ENCODE results near the gene TNK2.
"Not testable (repeated sequence)": the region's sequence is repeated elsewhere in the genome, so short reads cannot be mapped to it uniquely, and the experiment has no call there.

TNK2 gene

GRCh38 chr3:195918176-195918575 is 9.8 kb upstream of the TNK2 start:
- in situ Hi-C loops (cut with HindIII; ENCODE audit: low sequenced_read_pairs): no loop called here

GRCh38 chr3:195916991-195917390 is 8.6 kb upstream of the TNK2 start:
- in situ Hi-C loops (cut with HindIII; ENCODE audit: low sequenced_read_pairs): no loop called here

- in situ Hi-C loops (cut with HindIII; ENCODE audit: low sequenced_read_pairs): no loop called here
Measured at GRCh38 chr3:195916291-195916690, 7.9 kb upstream of the TNK2 start.

- in situ Hi-C loops (cut with HindIII; ENCODE audit: low sequenced_read_pairs): no loop called here
Measured at GRCh38 chr3:195914648-195915473, 6.5 kb upstream of the TNK2 start.

- in situ Hi-C loops (cut with HindIII; ENCODE audit: low sequenced_read_pairs): not testable (repeated sequence)
Measured at GRCh38 chr3:195914146-195914545, 5.8 kb upstream of the TNK2 start.

DNA sequence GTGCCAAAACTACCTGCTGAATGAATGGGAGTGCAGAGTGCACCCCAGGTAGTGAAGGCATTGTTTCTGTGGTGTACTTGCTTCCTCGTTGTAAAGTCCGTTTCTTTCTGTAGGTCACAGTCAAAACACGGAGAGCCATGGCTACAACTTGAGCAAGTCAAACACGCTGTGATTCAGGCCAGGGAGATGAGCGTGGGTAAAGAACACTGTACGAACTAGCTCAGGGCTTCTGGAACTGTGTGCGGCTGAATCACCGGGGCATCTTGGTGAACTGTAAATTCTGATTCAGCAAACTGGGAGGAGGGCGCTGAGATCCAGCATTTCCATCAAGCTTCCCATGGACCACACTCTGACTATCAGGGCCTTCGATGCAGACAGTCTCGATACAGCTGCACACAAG is 5.0 kb upstream of the TNK2 start:
- in situ Hi-C loops (cut with HindIII; ENCODE audit: low sequenced_read_pairs): no loop called here

GRCh38 chr3:195911946-195912270 is 3.6 kb upstream of the TNK2 start:
- in situ Hi-C loops (cut with HindIII; ENCODE audit: low sequenced_read_pairs): no loop called here

GRCh38 chr3:195911041-195911945 is 2.9 kb upstream of the TNK2 start:
- in situ Hi-C loops (cut with HindIII; ENCODE audit: low sequenced_read_pairs): no loop called here

DNA sequence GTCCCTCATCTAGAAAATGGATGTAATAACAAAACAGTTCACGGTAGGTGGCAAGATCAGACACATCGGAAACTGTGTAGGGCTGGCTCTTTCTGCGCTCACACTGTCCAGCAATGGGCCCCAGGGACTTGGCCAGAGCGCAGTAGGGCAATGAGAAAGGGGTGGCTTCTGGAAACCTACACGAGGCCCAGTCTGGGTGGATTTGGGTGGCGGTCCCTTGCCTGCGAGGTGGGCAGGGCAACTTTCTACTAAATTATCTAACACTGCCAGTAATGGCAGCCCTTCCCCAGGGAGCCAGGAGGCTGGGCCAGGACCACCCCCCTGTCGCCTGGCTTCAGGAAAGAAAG is 2.1 kb upstream of the TNK2 start:
- in situ Hi-C loops (cut with HindIII; ENCODE audit: low sequenced_read_pairs): no loop called here

GRCh38 chr3:195909644-195910498 is 1.5 kb upstream of the TNK2 start:
- in situ Hi-C loops (cut with HindIII; ENCODE audit: low sequenced_read_pairs): no loop called here

GRCh38 chr3:195908694-195909581 is 587 bp upstream of the TNK2 start:
- in situ Hi-C loops (cut with HindIII; ENCODE audit: low sequenced_read_pairs): no loop called here

DNA sequence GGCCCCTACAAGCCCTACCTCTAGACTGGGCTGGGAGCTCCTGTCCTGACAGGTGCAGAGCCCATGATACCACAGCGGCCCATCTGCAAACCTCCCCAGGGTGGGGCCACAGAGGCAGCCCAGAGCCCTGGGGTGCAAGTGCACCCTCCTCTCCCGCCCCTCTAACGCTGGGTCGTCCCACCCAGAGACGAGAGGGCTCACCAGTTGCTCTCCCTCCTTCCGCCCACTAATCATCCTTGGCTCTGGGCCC is 742 bp downstream of the TNK2 start:
- in situ Hi-C loops (cut with HindIII; ENCODE audit: low sequenced_read_pairs): no loop called here

- in situ Hi-C loops (cut with HindIII; ENCODE audit: low sequenced_read_pairs): no loop called here
Measured at GRCh38 chr3:195906865-195907683, 1.3 kb downstream of the TNK2 start.

GRCh38 chr3:195905970-195906864 is 2.1 kb downstream of the TNK2 start:
- in situ Hi-C loops (cut with HindIII; ENCODE audit: low sequenced_read_pairs): no loop called here

- in situ Hi-C loops (cut with HindIII; ENCODE audit: low sequenced_read_pairs): no loop called here
Measured at GRCh38 chr3:195904368-195904767, 4.0 kb downstream of the TNK2 start.

- in situ Hi-C loops (cut with HindIII; ENCODE audit: low sequenced_read_pairs): no loop called here
Measured at GRCh38 chr3:195903950-195904290, 4.4 kb downstream of the TNK2 start.

DNA sequence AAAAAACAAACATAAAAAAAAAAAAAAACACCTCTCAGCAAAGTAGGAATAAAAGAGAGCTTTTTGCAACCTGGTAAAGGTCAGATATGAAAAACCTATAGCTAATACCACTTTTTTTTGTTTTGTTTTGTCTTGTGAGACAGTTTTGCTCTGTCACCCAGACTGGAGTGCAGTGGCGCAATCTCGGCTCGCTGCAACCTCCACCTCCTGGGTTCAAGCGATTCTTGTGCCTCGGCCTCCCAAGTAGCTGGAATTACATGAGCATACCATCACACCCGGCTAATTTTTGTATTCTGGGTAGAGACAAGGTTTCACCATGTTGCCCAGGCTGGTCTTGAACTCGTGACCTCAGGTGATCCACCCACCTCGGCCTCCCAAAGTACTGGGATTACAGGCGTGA is 5.7 kb downstream of the TNK2 start:
- in situ Hi-C loops (cut with HindIII; ENCODE audit: low sequenced_read_pairs): not testable (repeated sequence)

- in situ Hi-C loops (cut with HindIII; ENCODE audit: low sequenced_read_pairs): not testable (repeated sequence)
Measured at GRCh38 chr3:195901836-195902585, 6.3 kb downstream of the TNK2 start.

All from endothelial cell of hepatic sinusoid (primary cell).